ENCODE results near the gene GPX6.

- no peak for TF ChIP-seq CTCF (IDR thresholded peaks at IDR 0.05)
- no peak for TF ChIP-seq ZFX (IDR thresholded peaks at IDR 0.05; ENCODE audit: borderline replicate concordance)
These were observed 41.0 kb downstream of the GPX6 start for GRCh38 chr6:28474441-28475219.
